Measurements from ENCODE around the gene NRG3.

DNA sequence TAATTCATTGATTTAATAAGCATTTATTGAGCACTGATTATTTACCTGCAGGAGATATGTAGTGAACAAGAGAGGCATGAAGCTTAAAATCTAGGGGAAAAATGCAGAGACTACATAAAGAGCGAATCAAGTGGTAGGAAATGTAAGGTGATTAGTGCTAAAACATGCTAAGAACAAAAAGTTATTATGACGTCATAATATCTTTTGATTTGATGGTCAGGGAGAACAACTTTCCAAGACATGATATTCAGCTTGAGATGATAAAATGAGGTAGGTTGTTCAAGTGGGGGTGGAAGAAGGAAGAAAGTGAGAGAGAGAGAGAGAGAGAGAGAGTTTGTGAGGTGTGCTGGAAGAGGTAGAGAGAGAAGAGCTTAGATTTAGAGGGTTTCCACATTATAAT lies 317.7 kb downstream of the NRG3 start:
- TF ChIP-seq POLR2A (IDR thresholded peaks at IDR 0.05; ENCODE audit: low read depth, low read length) (no peak), SPI1 (IDR thresholded peaks at IDR 0.05; ENCODE audit: low read depth, low read length) (no peak), POLR2AphosphoS5 (IDR thresholded peaks at IDR 0.05; ENCODE audit: low read depth, low read length) (no peak), TAF1 (IDR thresholded peaks at IDR 0.05; ENCODE audit: low read depth, low read length) (no peak)

All from GM12891 (cell line).